Liver (tissue), 9 donors: ENCODE results near the gene GBGT1. TPM values are rescaled to one million over a fixed set of nuclear protein-coding genes. Genes with fewer than 3 reads are reported as not detected.

Source experiments
- DNase-seq: peaks from one replicate; pipeline ENCODE4 v3.0.0-alpha.2; 2017; ENCODE audit warnings: low spot score
- H3K27ac ChIP-seq, 2 donors: one replicate each; pipeline ENCODE4 v1.7.0; 2013; ENCODE audit warnings: inconsistent platforms in 2 of 2, low read length in 2 of 2, control low read depth in 1 of 2, low read depth in 1 of 2, mild to moderate bottlenecking in 1 of 2
- H3K27me3 ChIP-seq, 4 donors: one replicate each; pipeline versions ENCODE4 v1.6.1 to v1.7.0; 2013; ENCODE audit warnings: low read length in 3 of 4, inconsistent platforms in 1 of 4, mild to moderate bottlenecking in 1 of 4, moderate library complexity in 1 of 4; ENCODE audit not compliant: control insufficient read depth in 4 of 4, insufficient read depth in 4 of 4
- H3K36me3 ChIP-seq, 4 donors: one replicate each; pipeline versions ENCODE4 v1.6.1 to v1.7.0; 2013; ENCODE audit warnings: low read length in 3 of 4, mild to moderate bottlenecking in 3 of 4, low read depth in 1 of 4, moderate library complexity in 1 of 4; ENCODE audit not compliant: control insufficient read depth in 4 of 4, insufficient read depth in 3 of 4
- H3K4me1 ChIP-seq, 4 donors: one replicate each; pipeline versions ENCODE4 v1.6.1 to v1.7.0; 2013; ENCODE audit warnings: low read length in 3 of 4, mild to moderate bottlenecking in 3 of 4, moderate library complexity in 1 of 4; ENCODE audit not compliant: control insufficient read depth in 4 of 4, insufficient read depth in 4 of 4
- H3K4me3 ChIP-seq, 3 donors: one replicate each; pipeline versions ENCODE4 v1.6.1 to v1.7.0; 2013; ENCODE audit warnings: low read length in 3 of 3, control low read depth in 1 of 3, low read depth in 1 of 3, mild to moderate bottlenecking in 1 of 3
- H3K9ac ChIP-seq, 2 donors: one replicate each; pipeline ENCODE4 v1.7.0; 2013; ENCODE audit warnings: low read length in 2 of 2, mild to moderate bottlenecking in 2 of 2, moderate library complexity in 2 of 2, control low read depth in 1 of 2, low read depth in 1 of 2
- H3K9me3 ChIP-seq, 4 donors: one replicate each; pipeline versions ENCODE4 v1.6.1 to v1.7.0; 2013; ENCODE audit warnings: low read length in 3 of 4; ENCODE audit not compliant: control insufficient read depth in 4 of 4
- ATF3 ChIP-seq: IDR thresholded peaks from 2 replicates; pipeline ENCODE4 v1.6.1; 2016; ENCODE audit warnings: antibody characterized with exemption
- EGR1 ChIP-seq, 2 donors: IDR thresholded peaks; 2 replicates each; pipeline ENCODE4 v1.6.1; 2016 to 2018; ENCODE audit warnings: antibody characterized with exemption in 2 of 2, low read depth in 2 of 2
- FOXA1 ChIP-seq: IDR thresholded peaks from 2 replicates; pipeline ENCODE4 v1.6.1; 2016; ENCODE audit warnings: antibody characterized with exemption
- GABPA ChIP-seq, 2 donors: IDR thresholded peaks in 1 of 2; conservative IDR thresholded peaks in 1 of 2; 2 replicates each; pipeline ENCODE4 v1.6.1; 2016; ENCODE audit warnings: antibody characterized with exemption in 2 of 2, mild to moderate bottlenecking in 1 of 2, moderate library complexity in 1 of 2
- HNF4G ChIP-seq: IDR thresholded peaks from 2 replicates; pipeline ENCODE4 v1.6.1; 2016; ENCODE audit warnings: antibody characterized with exemption
- JUND ChIP-seq, 2 donors: IDR thresholded peaks; 2 replicates each; pipeline ENCODE4 v1.6.1; 2016; ENCODE audit warnings: antibody characterized with exemption in 2 of 2
- MAX ChIP-seq: IDR thresholded peaks from 2 replicates; pipeline ENCODE4 v1.6.1; 2016; ENCODE audit warnings: antibody characterized with exemption
- NR2F2 ChIP-seq: IDR thresholded peaks from 2 replicates; pipeline ENCODE4 v1.6.1; 2016; ENCODE audit warnings: antibody characterized with exemption
- RAD21 ChIP-seq, 2 donors: IDR thresholded peaks; 2 replicates each; pipeline ENCODE4 v1.6.1; 2016; ENCODE audit warnings: antibody characterized with exemption in 2 of 2, mild to moderate bottlenecking in 2 of 2
- RXRA ChIP-seq, 2 donors: IDR thresholded peaks; 2 replicates each; pipeline ENCODE4 v1.6.1; 2017 to 2018; ENCODE audit warnings: antibody characterized with exemption in 2 of 2, mild to moderate bottlenecking in 1 of 2
- SP1 ChIP-seq: IDR thresholded peaks from 2 replicates; pipeline ENCODE4 v1.6.1; 2018; ENCODE audit warnings: antibody characterized with exemption, mild to moderate bottlenecking
- TAF1 ChIP-seq: conservative IDR thresholded peaks from 2 replicates; pipeline ENCODE4 v1.6.1; 2016; ENCODE audit warnings: antibody characterized with exemption, mild to moderate bottlenecking
- YY1 ChIP-seq: IDR thresholded peaks from 2 replicates; pipeline ENCODE4 v1.6.1; 2016; ENCODE audit warnings: antibody characterized with exemption, mild to moderate bottlenecking
- ZBTB33 ChIP-seq: IDR thresholded peaks from 2 replicates; pipeline ENCODE4 v1.6.1; 2016; ENCODE audit warnings: antibody characterized with exemption
- WGBS: extraction: QIAGEN DNeasy Blood & Tissue Kit; methylation state at CpG from one replicate; pipeline ENCODE4 v1.1.7; 2013; 5-methylcytosine and 5-hydroxymethylcytosine counted together
- polyA plus RNA-seq, 2 donors: library from polyadenylated mRNA; stranded (reverse) in 1 of 2; unstranded in 1 of 2; fragments of 200-250 nt in 1 of 2; fragments of >200 nt in 1 of 2; fragmentation: Nextera tagmentation in 1 of 2; extraction: Ambion mirVana in 1 of 2; gene quantifications; one replicate each; pipeline versions ENCODE4 v1.2.1 to v1.2.3, GENCODE V29; 2013 to 2015
- total RNA-seq, 2 donors: library from RNA; depleted of rRNA; stranded (reverse); fragments of >200 nt; gene quantifications; one replicate each; pipeline ENCODE4 v1.2.3, GENCODE V29; 2014
- TF ChIP-seq, protein P1 (sequence below): fragments of 150-350 bp; IDR thresholded peaks from 2 replicates; pipeline ENCODE4 v1.5.1; 2017; ENCODE audit warnings: improper control_type of control experiment, low read depth, low read length; ENCODE audit not compliant: missing input control
- donor health status: healthy.
- donor health status: healthy.
- donor health status: healthy.
- donor health status: healthy.
- donor health status: healthy.

GBGT1 gene
- total and polyA plus RNA-seq, 4 donors = 0.33 to 25.7 (median 2.3) TPM

- Histone ChIP-seq H3K4me1 (no peaks in the 10 kb centered on the region), H3K4me3 (no peak overlapping the region), H3K9ac (no peak overlapping the region), H3K27me3 (no peaks in the 10 kb centered on the region), H3K9me3 (no peaks in the 10 kb centered on the region), H3K27ac (no peak overlapping the region), H3K36me3 (no peaks in the 10 kb centered on the region)
- DNase-seq = no peak
- TF ChIP-seq SP1 (no peak), NR2F2 (no peak), TAF1 (no peak), HNF4G (no peak), GABPA (IDR thresholded peaks at IDR 0.05 in 1 of 2, conservative IDR thresholded peaks at IDR 0.05 in 1 of 2) (no peak), MAX (no peak), YY1 (no peak), JUND (IDR thresholded peaks at IDR 0.05) (no peak), RXRA (IDR thresholded peaks at IDR 0.05) (no peak), RAD21 (IDR thresholded peaks at IDR 0.05) (no peak)
- TF ChIP-seq, protein P1, sequence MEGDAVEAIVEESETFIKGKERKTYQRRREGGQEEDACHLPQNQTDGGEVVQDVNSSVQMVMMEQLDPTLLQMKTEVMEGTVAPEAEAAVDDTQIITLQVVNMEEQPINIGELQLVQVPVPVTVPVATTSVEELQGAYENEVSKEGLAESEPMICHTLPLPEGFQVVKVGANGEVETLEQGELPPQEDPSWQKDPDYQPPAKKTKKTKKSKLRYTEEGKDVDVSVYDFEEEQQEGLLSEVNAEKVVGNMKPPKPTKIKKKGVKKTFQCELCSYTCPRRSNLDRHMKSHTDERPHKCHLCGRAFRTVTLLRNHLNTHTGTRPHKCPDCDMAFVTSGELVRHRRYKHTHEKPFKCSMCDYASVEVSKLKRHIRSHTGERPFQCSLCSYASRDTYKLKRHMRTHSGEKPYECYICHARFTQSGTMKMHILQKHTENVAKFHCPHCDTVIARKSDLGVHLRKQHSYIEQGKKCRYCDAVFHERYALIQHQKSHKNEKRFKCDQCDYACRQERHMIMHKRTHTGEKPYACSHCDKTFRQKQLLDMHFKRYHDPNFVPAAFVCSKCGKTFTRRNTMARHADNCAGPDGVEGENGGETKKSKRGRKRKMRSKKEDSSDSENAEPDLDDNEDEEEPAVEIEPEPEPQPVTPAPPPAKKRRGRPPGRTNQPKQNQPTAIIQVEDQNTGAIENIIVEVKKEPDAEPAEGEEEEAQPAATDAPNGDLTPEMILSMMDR = no peak
- 77% methylated on average over 8 of the region's 8 CpGs for WGBS
Observed at GRCh38 chr9:133204993-133205336, 41.3 kb upstream of the GBGT1 start.

DNA sequence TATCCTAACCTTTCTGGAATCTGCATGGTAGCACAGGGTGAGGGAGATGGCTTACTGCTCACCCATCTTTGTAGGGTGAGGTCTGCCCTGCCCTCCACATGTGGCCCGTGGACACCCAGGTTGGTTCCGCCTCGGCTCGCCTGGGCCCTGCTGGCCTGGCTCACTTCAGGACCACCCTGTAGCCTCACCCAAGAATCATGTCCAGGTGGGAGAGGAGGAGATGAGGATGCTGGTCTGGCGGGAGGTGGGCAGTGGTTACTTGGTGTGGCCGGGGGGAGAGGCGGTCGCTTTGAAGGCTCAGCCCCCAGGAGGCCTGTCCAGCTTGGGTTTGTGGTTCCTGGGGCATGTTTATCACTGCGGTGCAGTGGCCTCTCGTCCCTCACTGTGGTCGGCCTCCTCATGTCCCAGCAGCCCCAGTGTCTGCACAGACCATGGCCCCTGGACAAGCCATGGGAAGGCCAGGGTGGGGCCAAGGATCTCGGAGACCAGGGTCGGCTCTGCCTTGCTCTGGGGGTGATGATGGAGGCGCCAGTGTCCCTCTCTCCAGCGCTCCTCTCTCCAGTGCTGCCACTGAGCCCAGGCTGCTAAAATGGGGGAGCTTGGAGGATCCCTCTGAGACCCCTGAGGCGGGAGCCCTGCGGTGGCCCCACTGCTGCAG lies 40.8 kb upstream of the GBGT1 start:
- Histone ChIP-seq H3K9me3 (no peaks in the 10 kb centered on the region), H3K27ac (no peak overlapping the region), H3K4me1 (no peaks in the 10 kb centered on the region), H3K4me3 (no peak overlapping the region), H3K27me3 (no peaks in the 10 kb centered on the region), H3K36me3 (no peaks in the 10 kb centered on the region), H3K9ac (no peak overlapping the region)
- no peak for DNase-seq
- TF ChIP-seq FOXA1 = no peak
- TF ChIP-seq HNF4G = no peak
- TF ChIP-seq ATF3 = no peak
- no peak for TF ChIP-seq NR2F2
- no peak for TF ChIP-seq ZBTB33
- TF ChIP-seq RXRA (IDR thresholded peaks at IDR 0.05) = no peak
- no peak for TF ChIP-seq EGR1 (IDR thresholded peaks at IDR 0.05; ENCODE audit: low read depth in 2 of 2)
- 87% methylated on average over 17 of the region's 17 CpGs for WGBS
